ENCODE data around the gene BRICD5.

GRCh38 chr16:2181952-2182351, 28.7 kb downstream of the BRICD5 start:
- TF ChIP-seq EZH2 (IDR thresholded peaks at IDR 0.05; ENCODE audit: insufficient read depth, poor library complexity, severe bottlenecking) = no peak
- no peak for TF ChIP-seq EZH2phosphoT487 (IDR thresholded peaks at IDR 0.05; ENCODE audit: insufficient read depth, low read depth)
